ENCODE results near the gene EEF1A2. TPM values are rescaled to one million over a fixed set of nuclear protein-coding genes. Genes with fewer than 3 reads are reported as not detected.

EEF1A2 gene
- total and polyA plus RNA-seq, 2 of the 4 experiments (the other 2 are of a cell fraction), result 1.3 to 4.6 TPM

- in situ Hi-C loops (cut with MboI; ENCODE audit: low sequenced_read_pairs), result no loop called here
- Histone ChIP-seq H3K23ac (ENCODE audit: low read depth, low read length) (no peak overlapping the region), H3K4me2 (ENCODE audit: low read depth, low read length) (no peak overlapping the region), H4K20me1 (ENCODE audit: insufficient read depth, low read length) (peaks cover 4% of the 10 kb centered on the region; the same call in 1 of the 2 replicates), H3K18ac (ENCODE audit: low read depth, low read length) (no peak overlapping the region), H3K9me1 (ENCODE audit: insufficient read depth, low read length) (no peaks in the 10 kb centered on the region), H3K4me3 (ENCODE audit: insufficient read depth, low read depth, low read length) (no peak overlapping the region), H3K27me3 (ENCODE audit: control insufficient read depth, insufficient read depth, low read length) (peaks cover 13% of the 10 kb centered on the region; the same call in 1 of the 2 replicates), H3K4me1 (ENCODE audit: control insufficient read depth, insufficient read depth, low read length) (no peaks in the 10 kb centered on the region), H3K56ac (ENCODE audit: extremely low read depth, insufficient read depth, low read length) (no peak overlapping the region), H4K8ac (ENCODE audit: low read depth in 2 of 2, low read length in 2 of 2) (no peak overlapping the region), H2BK20ac (ENCODE audit: low read depth, low read length) (no peak overlapping the region), H2AFZ (replicated peaks; ENCODE audit: low read length, poor library complexity) (no peak overlapping the region), H4K91ac (ENCODE audit: insufficient read depth, low read depth, low read length) (no peak overlapping the region), H2BK15ac (ENCODE audit: low read depth, low read length) (no peak overlapping the region), H2BK120ac (ENCODE audit: low read depth, low read length) (no peak overlapping the region), H3K14ac (replicated peaks; ENCODE audit: low read depth, low read length) (no peak overlapping the region), H3K9me3 (ENCODE audit: control insufficient read depth, insufficient read depth, low read length) (no peaks in the 10 kb centered on the region), H3K9ac (ENCODE audit: low read depth, low read length) (no peak overlapping the region), H2AK5ac (ENCODE audit: low read depth, low read length) (no peak overlapping the region), H3K4ac (ENCODE audit: low read depth, low read length) (no peak overlapping the region), H3K36me3 (ENCODE audit: control insufficient read depth, insufficient read depth, low read length) (no peaks in the 10 kb centered on the region), H4K5ac (ENCODE audit: low read depth, low read length) (no peak overlapping the region), H3K79me1 (ENCODE audit: low read depth in 1 of 2, low read length in 2 of 2) (no peaks in the 10 kb centered on the region), H2AK9ac (replicated peaks; ENCODE audit: low read depth, low read length, poor library complexity) (no peak overlapping the region), H2BK5ac (ENCODE audit: low read depth, low read length, poor library complexity, severe bottlenecking) (no peak overlapping the region), H3K27ac (ENCODE audit: insufficient read depth, low read length) (no peak overlapping the region)
- intact Hi-C loops (cut with micrococcal nuclease), result no loop called here
- ChIA-PET POLR2A (ENCODE audit: unreplicated experiment) (no interaction called here), CTCF (no interaction called here)
- TF ChIP-seq RCOR1 (IDR thresholded peaks at IDR 0.05; ENCODE audit: insufficient replicate concordance, low read length) (no peak), MAFK (IDR thresholded peaks at IDR 0.05; ENCODE audit: low read depth, low read length) (no peak), CEBPB (IDR thresholded peaks at IDR 0.05; ENCODE audit: low read depth, low read length) (no peak), SMC3 (IDR thresholded peaks at IDR 0.05; ENCODE audit: low read depth, low read length) (no peak), NFE2L2 (IDR thresholded peaks at IDR 0.05; ENCODE audit: low read depth, low read length) (no peak), MXI1 (IDR thresholded peaks at IDR 0.05; ENCODE audit: borderline replicate concordance, low read depth, low read length) (no peak), RAD21 (IDR thresholded peaks at IDR 0.05; ENCODE audit: low read length) (no peak), CTCF (conservative IDR thresholded peaks at IDR 0.05; ENCODE audit: low read depth, low read length) (no peak), USF2 (IDR thresholded peaks at IDR 0.05; ENCODE audit: low read depth, low read length) (no peak), ELK1 (IDR thresholded peaks at IDR 0.05; ENCODE audit: borderline replicate concordance, low read depth, low read length) (no peak), CHD1 (IDR thresholded peaks at IDR 0.05; ENCODE audit: low read depth, low read length) (no peak), BHLHE40 (IDR thresholded peaks at IDR 0.05; ENCODE audit: low read depth, low read length) (no peak), POLR2A (IDR thresholded peaks at IDR 0.05; ENCODE audit: low read depth, low read length) (no peak), FOS (IDR thresholded peaks at IDR 0.05; ENCODE audit: low read depth, low read length) (no peak)
- dilution Hi-C loops (cut with HindIII; ENCODE audit: low sequenced_read_pairs, unreplicated experiment), result no loop called here
- no peak for DNase-seq
- no TSS peak for BruUV-seq (replicated peaks)
- ATAC-seq (ENCODE audit: low read depth), result no peak
- WGBS, 2 experiments (ENCODE audit: extremely low coverage in 2 of 2, insufficient read length in 1 of 2), result 62 to 100% methylated on average over 1 to 2 of the region's 2 CpGs
These were observed 6.4 kb downstream of the EEF1A2 start for GRCh38 chr20:63492518-63492917.

Measured in IMR-90 (cell line).